ENCODE measurements around the gene NOL6.

DNA sequence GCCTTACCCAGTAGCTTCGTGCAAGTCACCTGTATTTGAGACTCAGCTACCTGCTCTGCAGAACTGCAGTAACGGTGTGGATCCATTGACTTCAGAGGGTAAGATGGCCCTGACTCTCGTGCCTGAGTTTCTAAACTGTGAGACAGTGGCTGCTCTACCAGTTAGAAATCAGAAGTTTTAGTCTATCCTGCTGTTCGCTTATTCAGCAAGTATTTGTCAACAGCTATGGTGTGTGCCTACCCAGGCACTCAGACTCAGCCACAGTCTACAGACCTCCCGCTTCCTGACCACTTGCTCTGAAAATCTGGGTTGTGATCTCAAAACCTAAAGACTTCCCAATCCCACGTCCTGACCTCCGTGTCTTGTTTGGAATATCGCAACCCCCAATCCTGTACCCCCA lies 39.9 kb downstream of the NOL6 start:
- TF ChIP-seq, protein P1, sequence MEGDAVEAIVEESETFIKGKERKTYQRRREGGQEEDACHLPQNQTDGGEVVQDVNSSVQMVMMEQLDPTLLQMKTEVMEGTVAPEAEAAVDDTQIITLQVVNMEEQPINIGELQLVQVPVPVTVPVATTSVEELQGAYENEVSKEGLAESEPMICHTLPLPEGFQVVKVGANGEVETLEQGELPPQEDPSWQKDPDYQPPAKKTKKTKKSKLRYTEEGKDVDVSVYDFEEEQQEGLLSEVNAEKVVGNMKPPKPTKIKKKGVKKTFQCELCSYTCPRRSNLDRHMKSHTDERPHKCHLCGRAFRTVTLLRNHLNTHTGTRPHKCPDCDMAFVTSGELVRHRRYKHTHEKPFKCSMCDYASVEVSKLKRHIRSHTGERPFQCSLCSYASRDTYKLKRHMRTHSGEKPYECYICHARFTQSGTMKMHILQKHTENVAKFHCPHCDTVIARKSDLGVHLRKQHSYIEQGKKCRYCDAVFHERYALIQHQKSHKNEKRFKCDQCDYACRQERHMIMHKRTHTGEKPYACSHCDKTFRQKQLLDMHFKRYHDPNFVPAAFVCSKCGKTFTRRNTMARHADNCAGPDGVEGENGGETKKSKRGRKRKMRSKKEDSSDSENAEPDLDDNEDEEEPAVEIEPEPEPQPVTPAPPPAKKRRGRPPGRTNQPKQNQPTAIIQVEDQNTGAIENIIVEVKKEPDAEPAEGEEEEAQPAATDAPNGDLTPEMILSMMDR (IDR thresholded peaks at IDR 0.05 in 2 of 3, conservative IDR thresholded peaks at IDR 0.05 in 1 of 3; ENCODE audit: insufficient read depth in 2 of 3, low read depth in 1 of 3, low read length in 3 of 3) = no peak
- no peak for TF ChIP-seq MAFK (IDR thresholded peaks at IDR 0.05; ENCODE audit: low read length)
- TF ChIP-seq ZNF75A (CRISPR knock-in tag; IDR thresholded peaks at IDR 0.05) = no peak
- no peak for TF ChIP-seq SMARCB1 (IDR thresholded peaks at IDR 0.05; ENCODE audit: insufficient read length, low read depth)
- TF ChIP-seq HDAC6 (IDR thresholded peaks at IDR 0.05; ENCODE audit: low read depth, low read length) = no peak
- TF ChIP-seq HLTF (IDR thresholded peaks at IDR 0.05) = no peak
- TF ChIP-seq, protein P2, sequence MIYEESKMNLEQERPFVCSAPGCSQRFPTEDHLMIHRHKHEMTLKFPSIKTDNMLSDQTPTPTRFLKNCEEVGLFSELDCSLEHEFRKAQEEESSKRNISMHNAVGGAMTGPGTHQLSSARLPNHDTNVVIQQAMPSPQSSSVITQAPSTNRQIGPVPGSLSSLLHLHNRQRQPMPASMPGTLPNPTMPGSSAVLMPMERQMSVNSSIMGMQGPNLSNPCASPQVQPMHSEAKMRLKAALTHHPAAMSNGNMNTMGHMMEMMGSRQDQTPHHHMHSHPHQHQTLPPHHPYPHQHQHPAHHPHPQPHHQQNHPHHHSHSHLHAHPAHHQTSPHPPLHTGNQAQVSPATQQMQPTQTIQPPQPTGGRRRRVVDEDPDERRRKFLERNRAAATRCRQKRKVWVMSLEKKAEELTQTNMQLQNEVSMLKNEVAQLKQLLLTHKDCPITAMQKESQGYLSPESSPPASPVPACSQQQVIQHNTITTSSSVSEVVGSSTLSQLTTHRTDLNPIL (CRISPR knock-in tag; IDR thresholded peaks at IDR 0.05) = no peak
- TF ChIP-seq SIN3A (IDR thresholded peaks at IDR 0.05; ENCODE audit: borderline replicate concordance in 2 of 2, control insufficient read depth in 1 of 2, low read depth in 2 of 2, low read length in 2 of 2) = no peak
- no peak for TF ChIP-seq POLR2A (conservative IDR thresholded peaks at IDR 0.05)
- TF ChIP-seq EZH2 (IDR thresholded peaks at IDR 0.05; ENCODE audit: borderline replicate concordance, low read depth, low read length) = no peak
- no peak for TF ChIP-seq KDM5B (IDR thresholded peaks at IDR 0.05; ENCODE audit: insufficient replicate concordance, low read depth, low read length)
